Neural progenitor cell (in vitro differentiated cells): Measurements from ENCODE around the gene OR10H2. TPM values are rescaled to one million over a fixed set of nuclear protein-coding genes. Genes with fewer than 3 reads are reported as not detected.
"Not testable (repeated sequence)": the region's sequence is repeated elsewhere in the genome, so short reads cannot be mapped to it uniquely, and the experiment has no call there.

Source experiments
- DNase-seq: peaks from one replicate; pipeline ENCODE4 v3.0.0-alpha.2; 2016; ENCODE audit warnings: low spot score
- H2AFZ ChIP-seq: fragments of 200-600 bp; sonication (generic); replicated peaks from 2 replicates; pipeline ENCODE4 v1.6.1; 2016; ENCODE audit warnings: antibody characterized with exemption
- H3F3A ChIP-seq: fragments of 200-600 bp; sonication (generic); 2 replicates; pipeline ENCODE4 v1.6.1; 2016; ENCODE audit warnings: antibody characterized with exemption, low read depth
- H3K27ac ChIP-seq: fragments of 200-600 bp; sonication (generic); 2 replicates; pipeline ENCODE4 v1.5.1; 2016; ENCODE audit warnings: mild to moderate bottlenecking
- H3K27me3 ChIP-seq: fragments of 200-600 bp; sonication (generic); 2 replicates; pipeline ENCODE4 v1.6.1; 2016; ENCODE audit warnings: mild to moderate bottlenecking, moderate library complexity
- H3K36me3 ChIP-seq: fragments of 200-600 bp; sonication (generic); 2 replicates; pipeline ENCODE4 v1.5.1; 2016
- H3K4me1 ChIP-seq: fragments of 200-600 bp; sonication (generic); 2 replicates; pipeline ENCODE4 v1.6.1; 2016; ENCODE audit warnings: mixed run types
- H3K4me2 ChIP-seq: fragments of 200-600 bp; sonication (generic); 2 replicates; pipeline ENCODE4 v1.6.1; 2016
- H3K4me3 ChIP-seq: fragments of 200-600 bp; sonication (generic); 2 replicates; pipeline ENCODE4 v1.5.1; 2016
- H3K79me2 ChIP-seq: fragments of 200-600 bp; sonication (generic); 2 replicates; pipeline ENCODE4 v1.6.1; 2016; ENCODE audit warnings: low read depth
- H3K9ac ChIP-seq: fragments of 200-600 bp; sonication (generic); 2 replicates; pipeline ENCODE4 v1.6.1; 2016
- H3K9me3 ChIP-seq: fragments of 200-600 bp; sonication (generic); 2 replicates; pipeline ENCODE4 v1.5.1; 2016; ENCODE audit warnings: low read depth
- H4K20me1 ChIP-seq: fragments of 200-600 bp; sonication (generic); 2 replicates; pipeline ENCODE4 v1.6.1; 2016; ENCODE audit warnings: low read depth
- H3K27ac Mint-ChIP-seq: 3 replicates; pipeline ENCODE4 v1.8.0; 2021; ENCODE audit warnings: mixed read lengths
- H3K27me3 Mint-ChIP-seq: 2 replicates; pipeline ENCODE4 v1.8.0; 2022; ENCODE audit warnings: low read depth, mild to moderate bottlenecking, inconsistent platforms, moderate library complexity, mixed read lengths; ENCODE audit not compliant: insufficient read depth
- H3K36me3 Mint-ChIP-seq: 3 replicates; pipeline ENCODE4 v1.8.0; 2021; ENCODE audit warnings: mixed read lengths
- H3K4me1 Mint-ChIP-seq: 3 replicates; pipeline ENCODE4 v1.8.0; 2021; ENCODE audit warnings: mixed read lengths
- H3K4me3 Mint-ChIP-seq: 3 replicates; pipeline ENCODE4 v1.8.0; 2021; ENCODE audit warnings: mild to moderate bottlenecking, moderate library complexity, mixed read lengths
- H3K9me3 Mint-ChIP-seq: 3 replicates; pipeline ENCODE4 v1.8.0; 2020; ENCODE audit warnings: mixed read lengths
- EZH2 ChIP-seq: fragments of 200-600 bp; sonication (generic); IDR thresholded peaks from 2 replicates; pipeline ENCODE4 v1.6.1; 2017; ENCODE audit warnings: antibody characterized with exemption, mild to moderate bottlenecking, moderate library complexity
- EZH2phosphoT487 ChIP-seq: fragments of 200-600 bp; sonication (generic); IDR thresholded peaks from 2 replicates; pipeline ENCODE4 v1.6.1; 2017; ENCODE audit warnings: antibody characterized with exemption
- total RNA-seq: library from RNA; depleted of rRNA; stranded (reverse); fragments of >200 nt; gene quantifications from 2 replicates; pipeline ENCODE4 v1.2.3, GENCODE V29; 2015; ENCODE audit warnings: low replicate concordance
- TF ChIP-seq, protein P1 (sequence below): fragments of 200-600 bp; sonication (generic); IDR thresholded peaks from 2 replicates; pipeline ENCODE4 v1.5.1; 2017; ENCODE audit warnings: antibody characterized with exemption, mild to moderate bottlenecking

Gene OR10H2
- total RNA-seq, 1 donor from 2014 or later = not detected

GRCh38 chr19:15769586-15769985 is 41.8 kb downstream of the OR10H2 start:
- Mint-ChIP-seq H3K9me3 (peaks cover 34% of the 10 kb centered on the region), H3K4me1 (no peaks in the 10 kb centered on the region), H3K36me3 (no peaks in the 10 kb centered on the region), H3K4me3 (no peak overlapping the region), H3K27me3 (peaks cover 6% of the 10 kb centered on the region), H3K27ac (no peak overlapping the region)
- Histone ChIP-seq H3K36me3 (no peaks in the 10 kb centered on the region), H3K9me3 (peaks cover 19% of the 10 kb centered on the region), H3F3A (no peaks in the 10 kb centered on the region), H3K79me2 (no peaks in the 10 kb centered on the region), H3K4me3 (no peak overlapping the region), H3K27me3 (no peaks in the 10 kb centered on the region), H3K4me1 (no peaks in the 10 kb centered on the region), H3K4me2 (no peak overlapping the region), H3K9ac (no peak overlapping the region), H2AFZ (no peak overlapping the region), H4K20me1 (no peaks in the 10 kb centered on the region), H3K27ac (no peak overlapping the region)
- TF ChIP-seq, protein P1, sequence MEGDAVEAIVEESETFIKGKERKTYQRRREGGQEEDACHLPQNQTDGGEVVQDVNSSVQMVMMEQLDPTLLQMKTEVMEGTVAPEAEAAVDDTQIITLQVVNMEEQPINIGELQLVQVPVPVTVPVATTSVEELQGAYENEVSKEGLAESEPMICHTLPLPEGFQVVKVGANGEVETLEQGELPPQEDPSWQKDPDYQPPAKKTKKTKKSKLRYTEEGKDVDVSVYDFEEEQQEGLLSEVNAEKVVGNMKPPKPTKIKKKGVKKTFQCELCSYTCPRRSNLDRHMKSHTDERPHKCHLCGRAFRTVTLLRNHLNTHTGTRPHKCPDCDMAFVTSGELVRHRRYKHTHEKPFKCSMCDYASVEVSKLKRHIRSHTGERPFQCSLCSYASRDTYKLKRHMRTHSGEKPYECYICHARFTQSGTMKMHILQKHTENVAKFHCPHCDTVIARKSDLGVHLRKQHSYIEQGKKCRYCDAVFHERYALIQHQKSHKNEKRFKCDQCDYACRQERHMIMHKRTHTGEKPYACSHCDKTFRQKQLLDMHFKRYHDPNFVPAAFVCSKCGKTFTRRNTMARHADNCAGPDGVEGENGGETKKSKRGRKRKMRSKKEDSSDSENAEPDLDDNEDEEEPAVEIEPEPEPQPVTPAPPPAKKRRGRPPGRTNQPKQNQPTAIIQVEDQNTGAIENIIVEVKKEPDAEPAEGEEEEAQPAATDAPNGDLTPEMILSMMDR = no peak
- TF ChIP-seq EZH2 (no peak), EZH2phosphoT487 (no peak)
- DNase-seq = no peak

- not testable (repeated sequence) for H3K27ac ChIP-seq, H3K9me3 ChIP-seq
These were observed 46.3 kb downstream of the OR10H2 start for GRCh38 chr19:15774159-15774558.

DNA sequence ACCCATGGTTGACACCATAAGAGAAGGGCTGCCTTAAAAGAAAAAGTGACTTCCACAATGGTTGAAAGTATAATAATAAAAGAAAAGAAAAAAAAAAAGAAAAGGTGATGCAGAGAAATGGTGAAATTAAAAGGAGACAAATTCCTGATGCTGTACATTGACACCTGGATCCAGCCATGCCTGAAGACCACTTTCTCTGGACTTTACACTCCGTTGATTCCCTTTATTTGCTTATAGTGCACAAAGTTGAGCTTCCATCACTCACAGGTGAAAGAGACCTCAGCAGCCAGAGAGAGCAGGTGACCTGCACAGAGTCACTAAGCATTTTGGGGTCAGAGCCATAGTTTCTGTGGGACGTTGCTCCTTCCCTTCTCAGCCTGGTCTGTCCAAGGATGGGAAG is 47.4 kb downstream of the OR10H2 start:
- no peaks in the 10 kb centered on the region for H3K36me3 Mint-ChIP-seq
- Histone ChIP-seq H3K4me2 (no peak overlapping the region), H3K9ac (no peak overlapping the region), H3K4me1 (no peaks in the 10 kb centered on the region), H3F3A (no peaks in the 10 kb centered on the region), H3K9me3 (peaks cover 5% of the 10 kb centered on the region), H3K27ac (no peak overlapping the region), H4K20me1 (no peaks in the 10 kb centered on the region), H3K4me3 (no peak overlapping the region), H2AFZ (no peak overlapping the region), H3K36me3 (no peaks in the 10 kb centered on the region), H3K79me2 (no peaks in the 10 kb centered on the region), H3K27me3 (no peaks in the 10 kb centered on the region)
- H3K9me3 Mint-ChIP-seq = peaks cover 49% of the 10 kb centered on the region
- no peaks in the 10 kb centered on the region for H3K4me1 Mint-ChIP-seq
- no peak overlapping the region for H3K4me3 Mint-ChIP-seq
- no peak overlapping the region for H3K27ac Mint-ChIP-seq
- no peak for DNase-seq
- TF ChIP-seq EZH2 (no peak), EZH2phosphoT487 (no peak)
- TF ChIP-seq, protein P1 = no peak
- H3K27me3 Mint-ChIP-seq = peaks cover 17% of the 10 kb centered on the region

More at GRCh38 chr19:15774159-15774558, 46.3 kb downstream of the OR10H2 start:
- not testable (repeated sequence) for H3K27ac Mint-ChIP-seq, H3K36me3 Mint-ChIP-seq, H3F3A ChIP-seq, H4K20me1 ChIP-seq, H3K4me3 ChIP-seq, H2AFZ ChIP-seq, H3K4me3 Mint-ChIP-seq, DNase-seq, H3K79me2 ChIP-seq, H3K27me3 ChIP-seq, H3K36me3 ChIP-seq, H3K9ac ChIP-seq, H3K4me2 ChIP-seq, H3K4me1 Mint-ChIP-seq, H3K4me1 ChIP-seq
- H3K9me3 Mint-ChIP-seq = peaks cover 55% of the 10 kb centered on the region
- peaks cover 14% of the 10 kb centered on the region for H3K27me3 Mint-ChIP-seq

DNA sequence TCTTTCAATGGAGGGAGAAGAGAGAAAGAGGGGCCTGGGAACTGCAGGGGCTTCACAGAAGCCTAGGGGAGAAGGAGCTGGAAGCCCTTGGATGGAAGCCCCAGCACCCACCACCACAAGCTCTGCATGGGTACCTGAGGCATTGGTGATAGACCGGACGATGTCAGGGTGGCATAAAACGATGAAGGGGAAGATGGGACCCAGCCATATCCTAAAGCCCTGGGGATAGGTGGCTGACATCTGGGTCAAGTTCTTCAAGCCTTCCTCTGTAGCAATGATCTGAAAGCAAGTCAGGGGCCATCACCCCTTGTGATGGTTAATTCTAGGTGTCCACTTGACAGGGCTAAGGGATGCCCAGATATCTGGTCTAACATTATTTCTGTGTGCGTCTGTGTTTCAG is 48.4 kb downstream of the OR10H2 start:
- no peaks in the 10 kb centered on the region for H3K27me3 ChIP-seq
- Mint-ChIP-seq H3K27ac (no peak overlapping the region), H3K4me3 (no peak overlapping the region), H3K27me3 (peaks cover 16% of the 10 kb centered on the region), H3K9me3 (peaks cover 54% of the 10 kb centered on the region), H3K36me3 (no peaks in the 10 kb centered on the region), H3K4me1 (no peaks in the 10 kb centered on the region)
- TF ChIP-seq EZH2 (no peak), EZH2phosphoT487 (no peak)
- TF ChIP-seq, protein P1 = no peak
- no peaks in the 10 kb centered on the region for H3K4me1 ChIP-seq
- no peak overlapping the region for H2AFZ ChIP-seq
- no peak overlapping the region for H3K4me2 ChIP-seq
- no peaks in the 10 kb centered on the region for H4K20me1 ChIP-seq
- no peaks in the 10 kb centered on the region for H3F3A ChIP-seq
- H3K27ac ChIP-seq = no peak overlapping the region
- DNase-seq = no peak
- H3K79me2 ChIP-seq = no peaks in the 10 kb centered on the region
- no peaks in the 10 kb centered on the region for H3K36me3 ChIP-seq
- peaks cover 5% of the 10 kb centered on the region for H3K9me3 ChIP-seq
- H3K4me3 ChIP-seq = no peak overlapping the region
- H3K9ac ChIP-seq = no peak overlapping the region
